Measurements from ENCODE around the gene PPARGC1A.

PPARGC1A gene

GRCh38 chr4:23766344-23766743 is 123.5 kb downstream of the PPARGC1A start:
- DNase-seq, result no peak

DNA sequence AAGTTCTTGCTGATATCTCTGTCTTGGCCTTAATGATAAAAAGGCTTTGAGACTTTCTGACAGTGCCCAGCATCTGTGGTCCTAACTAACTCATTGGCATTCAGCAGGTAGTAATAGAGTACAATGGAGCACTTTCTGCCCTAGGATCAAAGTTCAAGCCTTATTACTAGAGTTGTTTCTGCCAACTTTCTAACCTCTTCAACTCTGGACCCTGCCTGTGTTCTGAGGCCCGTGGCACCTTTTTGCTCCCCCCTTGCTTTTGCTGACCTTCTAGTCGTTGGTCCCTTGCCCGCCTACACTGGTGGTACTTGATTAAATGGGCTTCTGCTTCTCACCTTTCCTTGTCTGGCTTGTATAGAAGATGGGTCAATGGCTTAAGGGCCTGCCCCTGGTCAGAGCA is 126.3 kb downstream of the PPARGC1A start:
- DNase-seq, result no peak

DNA sequence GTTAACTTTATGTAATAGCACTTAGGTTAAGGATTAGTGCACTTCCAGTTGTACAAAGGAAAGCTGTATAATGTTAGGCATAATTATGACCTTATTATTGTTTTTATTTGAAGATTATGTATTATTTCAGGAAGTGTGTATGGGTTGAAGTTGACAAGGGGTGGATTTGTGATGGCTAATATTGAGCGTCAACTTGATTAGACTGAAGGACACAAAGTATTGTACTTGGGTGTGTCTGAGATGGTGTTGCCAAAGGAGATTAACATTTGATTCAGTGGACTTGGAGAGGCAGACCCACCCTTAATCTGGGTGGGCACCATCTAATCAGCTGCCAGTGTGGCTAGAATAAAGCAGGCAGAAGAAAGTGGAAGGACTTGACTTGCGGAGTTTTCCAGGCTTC is 127.3 kb downstream of the PPARGC1A start:
- DNase-seq, result no peak

DNA sequence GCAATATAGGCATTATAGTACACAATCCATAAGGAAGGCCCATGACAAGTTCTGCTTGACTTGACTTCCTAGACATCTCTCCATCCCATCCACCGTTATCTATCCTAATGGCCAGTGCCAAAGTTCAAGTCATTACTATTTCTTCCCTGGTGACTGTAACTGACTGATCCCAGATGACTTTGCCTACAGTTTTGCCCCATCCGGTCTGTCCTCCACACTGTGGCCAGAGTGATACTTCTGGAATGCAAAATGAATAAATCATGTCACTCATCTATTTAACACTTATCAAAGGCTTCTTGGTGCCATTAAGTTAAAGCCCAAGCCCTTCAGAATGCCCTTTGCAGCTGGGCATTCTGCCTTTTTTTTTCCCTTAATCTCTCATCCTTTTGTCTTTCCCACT is 130.8 kb downstream of the PPARGC1A start:
- DNase-seq, result no peak

- no peak for DNase-seq
These were observed 135.2 kb downstream of the PPARGC1A start for GRCh38 chr4:23754688-23755087.

GRCh38 chr4:23750125-23750524 is 139.7 kb downstream of the PPARGC1A start:
- no peak for DNase-seq

- no peak for DNase-seq
These were observed 142.5 kb downstream of the PPARGC1A start for GRCh38 chr4:23747281-23747735.

DNA sequence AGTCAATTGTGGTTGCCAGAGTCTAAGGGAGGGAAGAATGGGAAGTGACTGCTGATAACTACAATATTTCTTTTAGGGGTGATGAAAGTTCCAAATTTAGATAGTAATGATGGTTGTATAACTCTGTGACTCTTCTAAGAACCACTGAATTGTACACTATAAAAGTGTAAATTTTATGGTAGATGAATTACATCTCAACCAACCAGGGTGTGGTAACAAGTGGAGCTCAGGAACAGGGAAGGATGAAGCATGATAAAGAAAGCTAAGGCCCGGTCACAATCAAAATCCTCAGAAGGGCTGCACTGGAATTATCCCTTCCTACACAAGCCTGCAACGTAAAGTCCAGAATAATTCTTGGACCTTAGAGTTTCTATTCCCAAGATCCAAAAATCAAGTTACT is 143.2 kb downstream of the PPARGC1A start:
- DNase-seq, result no peak

GRCh38 chr4:23746027-23746426 is 143.8 kb downstream of the PPARGC1A start:
- DNase-seq, result no peak

- no peak for DNase-seq
These were observed 144.5 kb downstream of the PPARGC1A start for GRCh38 chr4:23745377-23745776.
